ENCODE data around the gene DOCK9.

The DOCK9 gene

DNA sequence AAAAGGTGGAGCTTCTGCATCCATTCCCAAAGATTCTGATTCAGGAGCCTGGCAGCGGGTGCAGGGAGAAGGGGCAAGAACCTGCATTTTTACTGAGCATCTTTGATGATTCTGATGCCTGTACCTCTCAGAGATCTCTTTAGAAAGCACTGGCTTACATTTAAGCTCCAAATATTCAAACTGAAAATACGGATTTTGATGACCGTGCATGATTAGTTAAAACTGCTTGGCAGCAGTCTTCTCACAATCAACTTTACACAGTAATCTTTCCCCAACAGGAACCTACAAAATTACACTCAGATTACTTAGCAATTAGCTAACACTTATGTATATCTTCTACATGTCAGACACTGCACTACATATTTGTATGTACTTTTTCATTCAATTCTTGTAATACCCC lies 108.9 kb downstream of the DOCK9 start:
- no peak overlapping the region for H2AFZ ChIP-seq (ENCODE audit: low read depth, low read length)
- DNase-seq: no peak
- H4K8ac ChIP-seq (ENCODE audit: low read length): no peak overlapping the region
- H3K79me1 ChIP-seq (replicated peaks; ENCODE audit: low read length, poor library complexity, severe bottlenecking): no peaks in the 10 kb centered on the region
- H2BK15ac ChIP-seq (ENCODE audit: low read depth, poor library complexity, severe bottlenecking): no peak overlapping the region
- no peak overlapping the region for H2BK120ac ChIP-seq (ENCODE audit: low read depth, low read length)
- no peak overlapping the region for H3K9ac ChIP-seq (ENCODE audit: low read length)
- no peak overlapping the region for H3K4ac ChIP-seq (ENCODE audit: low read depth in 1 of 2, low read length in 2 of 2)
- peaks cover 10% of the 10 kb centered on the region for H3K9me3 ChIP-seq (ENCODE audit: control insufficient read depth, low read length)
- H3K36me3 ChIP-seq (ENCODE audit: control insufficient read depth in 1 of 2, insufficient read depth in 2 of 2, low read depth in 1 of 2, low read length in 2 of 2): peaks cover 21 to 42% of the 10 kb centered on the region in 2 experiments
- H3K14ac ChIP-seq (ENCODE audit: low read length in 2 of 2): no peak overlapping the region
- no peak overlapping the region for H2AK5ac ChIP-seq (ENCODE audit: low read length, severe bottlenecking)
- H4K91ac ChIP-seq (ENCODE audit: low read length): no peak overlapping the region
- 95% methylated on average over 3 of the region's 3 CpGs for WGBS
- no peaks in the 10 kb centered on the region for H3K27me3 ChIP-seq (ENCODE audit: control insufficient read depth in 1 of 2, insufficient read depth in 1 of 2, low read length in 2 of 2)
- no peak overlapping the region for H3K18ac ChIP-seq (ENCODE audit: low read depth in 1 of 2, low read length in 2 of 2)
- no peak overlapping the region for H2BK5ac ChIP-seq (ENCODE audit: low read depth, low read length, poor library complexity, severe bottlenecking)
- no peak overlapping the region for H3K4me2 ChIP-seq (ENCODE audit: low read length, poor library complexity, severe bottlenecking)
- no peak overlapping the region for H3K23ac ChIP-seq (ENCODE audit: low read length in 2 of 2)
- no peak overlapping the region for H3K4me3 ChIP-seq (ENCODE audit: insufficient read depth in 1 of 2, low read depth in 1 of 2, low read length in 2 of 2)
- H3K4me1 ChIP-seq (ENCODE audit: control insufficient read depth, insufficient read depth, low read depth, low read length): no peaks in the 10 kb centered on the region
- H2BK12ac ChIP-seq (ENCODE audit: low read length in 2 of 2): no peak overlapping the region
- no peak overlapping the region for H3K27ac ChIP-seq (ENCODE audit: low read length, poor library complexity, severe bottlenecking)

DNA sequence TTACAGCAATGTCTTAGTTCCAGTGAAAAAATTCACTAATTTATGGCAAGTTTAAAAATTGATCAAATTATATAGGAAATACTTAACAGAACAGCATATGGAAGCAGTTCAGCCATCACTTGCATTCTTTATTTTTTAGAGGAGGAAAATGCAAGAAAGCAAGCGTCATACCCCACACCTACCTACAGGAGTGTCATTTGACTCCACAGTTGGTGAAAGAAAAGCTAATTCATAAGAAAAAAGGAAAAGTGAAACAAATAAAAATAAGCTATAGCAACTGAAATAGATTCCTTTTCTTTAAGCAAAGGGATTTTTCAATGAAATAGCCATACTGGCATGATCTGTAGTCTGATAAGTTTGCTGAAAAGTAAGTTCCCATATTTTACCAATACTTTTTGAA lies 111.0 kb downstream of the DOCK9 start:
- Histone ChIP-seq H3K27me3 (ENCODE audit: control insufficient read depth in 1 of 2, insufficient read depth in 1 of 2, low read length in 2 of 2) (no peaks in the 10 kb centered on the region), H4K91ac (ENCODE audit: low read length) (no peak overlapping the region), H3K79me1 (replicated peaks; ENCODE audit: low read length, poor library complexity, severe bottlenecking) (no peaks in the 10 kb centered on the region), H2BK12ac (ENCODE audit: low read length in 2 of 2) (no peak overlapping the region), H3K4ac (ENCODE audit: low read depth in 1 of 2, low read length in 2 of 2) (no peak overlapping the region), H3K9ac (ENCODE audit: low read length) (no peak overlapping the region), H3K14ac (ENCODE audit: low read length in 2 of 2) (no peak overlapping the region), H3K36me3 (ENCODE audit: control insufficient read depth in 1 of 2, insufficient read depth in 2 of 2, low read depth in 1 of 2, low read length in 2 of 2) (peaks cover 21 to 36% of the 10 kb centered on the region in 2 experiments), H2BK120ac (ENCODE audit: low read depth, low read length) (no peak overlapping the region), H4K8ac (ENCODE audit: low read length) (no peak overlapping the region), H2BK5ac (ENCODE audit: low read depth, low read length, poor library complexity, severe bottlenecking) (no peak overlapping the region), H3K4me1 (ENCODE audit: control insufficient read depth, insufficient read depth, low read depth, low read length) (no peaks in the 10 kb centered on the region), H3K4me2 (ENCODE audit: low read length, poor library complexity, severe bottlenecking) (no peak overlapping the region), H3K4me3 (ENCODE audit: insufficient read depth in 1 of 2, low read depth in 1 of 2, low read length in 2 of 2) (no peak overlapping the region), H3K9me3 (ENCODE audit: control insufficient read depth, low read length) (no peaks in the 10 kb centered on the region), H3K27ac (ENCODE audit: low read length, poor library complexity, severe bottlenecking) (no peak overlapping the region), H2AFZ (ENCODE audit: low read depth, low read length) (no peak overlapping the region), H2AK5ac (ENCODE audit: low read length, severe bottlenecking) (no peak overlapping the region), H3K18ac (ENCODE audit: low read depth in 1 of 2, low read length in 2 of 2) (no peak overlapping the region), H2BK15ac (ENCODE audit: low read depth, poor library complexity, severe bottlenecking) (no peak overlapping the region), H3K23ac (ENCODE audit: low read length in 2 of 2) (no peak overlapping the region)
- WGBS: no CpG with 5 or more reads among the region's 1 CpG
- DNase-seq: no peak

- Histone ChIP-seq H4K8ac (ENCODE audit: low read length) (no peak overlapping the region), H3K4ac (ENCODE audit: low read depth in 1 of 2, low read length in 2 of 2) (no peak overlapping the region), H2AK5ac (ENCODE audit: low read length, severe bottlenecking) (no peak overlapping the region), H4K91ac (ENCODE audit: low read length) (no peak overlapping the region), H3K4me1 (ENCODE audit: control insufficient read depth, insufficient read depth, low read depth, low read length) (no peaks in the 10 kb centered on the region), H2BK5ac (ENCODE audit: low read depth, low read length, poor library complexity, severe bottlenecking) (no peak overlapping the region), H3K14ac (ENCODE audit: low read length in 2 of 2) (no peak overlapping the region), H2BK120ac (ENCODE audit: low read depth, low read length) (no peak overlapping the region), H2AFZ (ENCODE audit: low read depth, low read length) (no peak overlapping the region), H3K27me3 (ENCODE audit: control insufficient read depth in 1 of 2, insufficient read depth in 1 of 2, low read length in 2 of 2) (no peaks in the 10 kb centered on the region), H3K9ac (ENCODE audit: low read length) (no peak overlapping the region), H3K4me2 (ENCODE audit: low read length, poor library complexity, severe bottlenecking) (no peak overlapping the region), H3K9me3 (ENCODE audit: control insufficient read depth, low read length) (no peaks in the 10 kb centered on the region), H3K4me3 (ENCODE audit: insufficient read depth in 1 of 2, low read depth in 1 of 2, low read length in 2 of 2) (no peak overlapping the region), H3K27ac (ENCODE audit: low read length, poor library complexity, severe bottlenecking) (no peak overlapping the region), H3K79me1 (replicated peaks; ENCODE audit: low read length, poor library complexity, severe bottlenecking) (peaks cover 1% of the 10 kb centered on the region), H2BK12ac (ENCODE audit: low read length in 2 of 2) (no peak overlapping the region), H3K23ac (ENCODE audit: low read length in 2 of 2) (no peak overlapping the region), H3K36me3 (ENCODE audit: control insufficient read depth in 1 of 2, insufficient read depth in 2 of 2, low read depth in 1 of 2, low read length in 2 of 2) (peaks cover 31% of the 10 kb centered on the region in 2 experiments), H3K18ac (ENCODE audit: low read depth in 1 of 2, low read length in 2 of 2) (no peak overlapping the region), H2BK15ac (ENCODE audit: low read depth, poor library complexity, severe bottlenecking) (no peak overlapping the region)
- 85% methylated on average over 2 of the region's 6 CpGs for WGBS
- DNase-seq: no peak
Observed at GRCh38 chr13:98860491-98860890, 117.4 kb downstream of the DOCK9 start.

GRCh38 chr13:98858191-98858590 lies 119.7 kb downstream of the DOCK9 start:
- no peak overlapping the region for H4K8ac ChIP-seq (ENCODE audit: low read length)
- peaks cover 2% of the 10 kb centered on the region for H3K4me1 ChIP-seq (ENCODE audit: control insufficient read depth, insufficient read depth, low read depth, low read length)
- no peaks in the 10 kb centered on the region for H3K27me3 ChIP-seq (ENCODE audit: control insufficient read depth in 1 of 2, insufficient read depth in 1 of 2, low read length in 2 of 2)
- no peak overlapping the region for H3K4me3 ChIP-seq (ENCODE audit: insufficient read depth in 1 of 2, low read depth in 1 of 2, low read length in 2 of 2)
- no peak overlapping the region for H3K18ac ChIP-seq (ENCODE audit: low read depth in 1 of 2, low read length in 2 of 2)
- H3K14ac ChIP-seq (ENCODE audit: low read length in 2 of 2): no peak overlapping the region
- H2BK12ac ChIP-seq (ENCODE audit: low read length in 2 of 2): no peak overlapping the region
- H3K79me1 ChIP-seq (replicated peaks; ENCODE audit: low read length, poor library complexity, severe bottlenecking): peaks cover 1% of the 10 kb centered on the region
- H4K91ac ChIP-seq (ENCODE audit: low read length): no peak overlapping the region
- H2BK5ac ChIP-seq (ENCODE audit: low read depth, low read length, poor library complexity, severe bottlenecking): no peak overlapping the region
- H2AFZ ChIP-seq (ENCODE audit: low read depth, low read length): no peak overlapping the region
- H2BK15ac ChIP-seq (ENCODE audit: low read depth, poor library complexity, severe bottlenecking): no peak overlapping the region
- DNase-seq: no peak
- no peak overlapping the region for H3K4ac ChIP-seq (ENCODE audit: low read depth in 1 of 2, low read length in 2 of 2)
- H3K9ac ChIP-seq (ENCODE audit: low read length): no peak overlapping the region
- H2BK120ac ChIP-seq (ENCODE audit: low read depth, low read length): no peak overlapping the region
- peaks cover 30 to 37% of the 10 kb centered on the region in 2 experiments for H3K36me3 ChIP-seq (ENCODE audit: control insufficient read depth in 1 of 2, insufficient read depth in 2 of 2, low read depth in 1 of 2, low read length in 2 of 2)
- no peaks in the 10 kb centered on the region for H3K9me3 ChIP-seq (ENCODE audit: control insufficient read depth, low read length)
- no peak overlapping the region for H3K4me2 ChIP-seq (ENCODE audit: low read length, poor library complexity, severe bottlenecking)
- H2AK5ac ChIP-seq (ENCODE audit: low read length, severe bottlenecking): no peak overlapping the region
- no peak overlapping the region for H3K23ac ChIP-seq (ENCODE audit: low read length in 2 of 2)
- no peak overlapping the region for H3K27ac ChIP-seq (ENCODE audit: low read length, poor library complexity, severe bottlenecking)
- WGBS: 95% methylated on average over 3 of the region's 4 CpGs

Data from mesenchymal stem cell (in vitro differentiated cells and primary cell).